ENCODE data around the gene DPH1.
"Not testable (repeated sequence)": the region's sequence is repeated elsewhere in the genome, so short reads cannot be mapped to it uniquely, and the experiment has no call there.

DPH1 gene

DNA sequence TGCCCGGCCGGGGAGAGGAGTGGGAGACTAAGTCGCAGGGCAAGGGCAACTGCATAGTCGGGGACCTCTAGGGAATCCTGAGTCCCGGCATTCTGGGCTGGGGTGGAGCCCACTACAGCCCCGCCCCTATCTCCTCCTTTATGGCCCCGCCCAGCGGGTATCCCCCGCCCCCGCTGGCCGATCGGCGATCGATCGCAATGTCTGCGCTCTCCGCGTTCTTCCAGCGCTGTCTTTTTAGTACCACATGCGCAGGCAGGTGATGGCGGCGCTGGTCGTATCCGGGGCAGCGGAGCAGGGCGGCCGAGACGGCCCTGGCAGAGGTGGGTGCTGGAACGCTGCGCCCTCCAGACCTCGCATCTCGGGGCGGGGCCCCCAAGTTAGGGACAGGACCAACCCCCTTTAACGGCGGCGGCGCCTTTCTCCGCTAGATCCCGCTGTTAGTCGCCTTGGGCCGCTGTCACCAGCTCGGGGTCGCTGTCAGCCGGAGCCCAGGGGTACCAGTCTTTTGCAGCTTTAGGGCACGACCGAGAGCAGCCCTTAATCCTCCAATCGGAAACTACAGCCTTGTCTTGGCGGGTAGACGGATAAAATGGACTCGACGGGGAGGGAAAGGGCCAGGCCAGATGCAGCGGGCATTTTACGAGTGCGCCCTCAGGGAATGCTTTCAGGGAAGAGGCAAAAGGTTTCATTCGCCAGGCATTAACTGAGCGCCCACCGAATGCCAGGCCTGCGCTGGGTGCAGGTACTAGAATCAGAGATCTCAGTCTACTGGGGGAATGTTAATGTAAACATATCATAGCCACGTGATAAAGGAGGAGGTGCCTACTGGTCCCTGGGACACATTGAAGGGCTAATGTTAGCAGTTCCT, at the start of gene DPH1:
Gene DPH1 (plus strand): TSS at position 243 of the 868 bp plus-strand sequence. CDS start 17 bp downstream, at position 260.
- DNase-seq, result peak; percentile 83

DNA sequence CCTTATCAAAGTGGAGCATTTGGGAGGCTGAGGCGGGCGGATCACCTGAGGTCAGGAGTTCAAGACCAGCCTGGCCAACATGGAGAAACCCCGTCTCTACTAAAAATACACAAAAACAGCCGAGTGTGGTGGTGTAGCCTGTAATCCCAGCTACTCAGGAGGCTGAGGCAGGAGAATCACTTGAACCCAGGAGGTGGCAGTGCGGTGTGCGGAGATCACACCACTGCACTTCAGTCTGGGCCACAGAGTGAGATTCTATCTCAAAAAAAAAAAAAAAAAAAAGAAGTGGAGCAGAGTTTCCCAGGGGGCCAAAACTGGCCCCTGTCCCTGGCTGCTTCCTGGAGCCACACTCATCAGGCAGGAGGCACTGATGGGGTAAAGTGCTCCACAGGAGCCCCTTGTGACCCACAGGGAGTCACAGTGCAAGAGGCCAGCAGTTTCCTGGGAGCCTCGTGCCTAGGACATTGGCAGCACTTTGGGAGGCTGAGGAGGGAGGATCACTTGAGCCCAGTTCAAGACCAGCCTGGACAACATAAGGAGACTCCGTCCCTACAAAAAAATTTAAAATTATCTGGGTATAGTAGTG, 49.2 kb upstream of the DPH1 start:
- DNase-seq, result no peak

DNA sequence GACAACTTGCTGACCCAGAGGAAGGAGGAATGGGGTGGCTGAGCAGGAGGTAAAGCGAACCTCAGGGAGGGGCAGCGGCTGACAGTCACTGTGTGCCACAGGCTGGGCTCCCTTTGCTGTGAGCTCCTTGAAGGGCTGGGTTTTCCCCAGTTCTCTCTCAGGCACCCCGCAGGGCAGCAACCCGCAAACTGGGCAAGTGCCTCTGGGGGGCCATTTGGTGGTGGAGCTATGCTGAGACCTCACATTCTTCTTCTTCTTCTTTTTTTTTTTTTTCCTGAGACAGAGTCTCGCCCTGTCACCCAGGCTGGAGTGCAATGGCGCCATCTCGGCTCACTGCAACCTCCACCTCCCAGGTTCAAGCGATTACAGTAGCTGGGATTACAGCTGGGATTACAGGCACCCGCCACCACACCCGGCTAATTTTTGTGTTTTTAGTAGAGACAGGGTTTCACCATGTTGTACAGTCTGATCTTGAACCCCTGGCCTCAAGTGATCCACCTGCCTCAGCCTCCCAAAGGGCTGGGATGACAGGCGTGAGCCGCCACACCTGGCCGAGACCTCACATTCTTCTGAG, 47.1 kb upstream of the DPH1 start:
- DNase-seq, result not testable (repeated sequence)

DNA sequence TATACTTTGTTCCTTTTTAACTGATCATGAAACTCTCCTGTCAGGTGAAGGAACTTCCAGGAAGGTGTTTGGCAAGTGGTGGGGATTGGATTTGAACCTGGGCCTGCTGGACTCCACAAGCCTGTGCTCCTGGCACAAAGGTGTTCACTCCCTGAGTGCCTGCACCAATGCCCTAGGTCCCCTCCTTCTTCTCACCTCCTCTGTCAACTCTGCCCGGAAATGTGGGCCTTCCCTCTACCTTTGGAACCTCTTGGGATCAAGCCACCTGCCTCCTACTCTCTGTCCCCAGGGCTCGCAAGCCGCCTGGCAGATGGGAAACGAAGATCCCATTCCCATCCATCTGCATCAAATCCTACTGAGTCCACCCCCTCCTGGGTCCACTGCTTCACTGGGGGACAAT, 44.9 kb upstream of the DPH1 start:
- DNase-seq, result no peak

DNA sequence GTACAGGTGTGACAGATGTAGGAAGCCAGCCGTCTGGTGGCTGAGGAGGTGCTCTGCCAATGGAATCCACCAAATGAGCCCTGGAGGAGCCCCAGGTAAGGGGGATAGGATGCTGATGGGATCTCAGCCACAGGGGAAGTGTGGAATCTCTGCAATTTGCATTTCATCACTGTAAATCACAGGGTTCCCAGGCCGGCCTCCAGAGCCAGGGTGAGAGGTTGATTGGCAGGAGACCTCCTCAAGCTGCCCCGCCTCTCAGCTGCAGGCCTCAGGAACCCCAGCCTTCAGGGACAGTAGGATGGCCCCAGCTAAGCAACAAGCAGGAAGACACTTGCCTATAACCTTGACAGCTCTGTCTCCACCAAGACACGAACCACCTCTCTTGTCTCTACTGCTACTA, 44.3 kb upstream of the DPH1 start:
- DNase-seq, result no peak

DNA sequence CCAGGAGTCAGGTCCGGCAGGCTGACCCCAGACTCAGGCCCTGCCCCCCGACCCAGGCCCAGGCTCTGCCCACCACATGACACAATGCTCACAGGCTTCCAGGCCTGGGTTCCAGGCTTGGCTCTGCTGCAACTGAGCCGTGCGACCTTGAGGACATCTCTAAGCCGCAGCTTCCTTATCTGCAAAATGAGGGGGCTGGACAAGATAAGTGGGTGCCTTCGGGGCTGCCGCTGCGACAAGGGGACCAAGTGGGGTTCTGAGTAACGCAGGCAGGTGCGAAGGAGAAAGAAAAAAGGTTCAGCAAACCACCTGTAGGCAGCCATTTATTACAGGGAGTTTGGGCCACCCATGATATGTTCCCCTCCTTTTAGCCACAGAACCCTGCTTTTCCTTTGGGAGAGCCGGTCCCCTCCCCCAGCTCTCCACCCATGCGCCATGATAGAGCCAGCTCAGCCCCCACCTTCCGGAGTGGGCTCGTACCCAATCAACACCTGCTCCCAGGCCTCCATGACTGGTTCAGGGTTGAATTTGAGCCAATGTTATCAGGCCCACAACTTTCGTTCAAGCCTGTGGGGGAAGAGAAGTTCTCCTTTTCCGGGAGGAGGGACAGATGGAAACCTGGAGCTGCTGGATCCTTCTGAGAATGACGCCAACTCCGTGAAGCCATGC, 43.0 kb upstream of the DPH1 start:
- DNase-seq, result no peak

DNA sequence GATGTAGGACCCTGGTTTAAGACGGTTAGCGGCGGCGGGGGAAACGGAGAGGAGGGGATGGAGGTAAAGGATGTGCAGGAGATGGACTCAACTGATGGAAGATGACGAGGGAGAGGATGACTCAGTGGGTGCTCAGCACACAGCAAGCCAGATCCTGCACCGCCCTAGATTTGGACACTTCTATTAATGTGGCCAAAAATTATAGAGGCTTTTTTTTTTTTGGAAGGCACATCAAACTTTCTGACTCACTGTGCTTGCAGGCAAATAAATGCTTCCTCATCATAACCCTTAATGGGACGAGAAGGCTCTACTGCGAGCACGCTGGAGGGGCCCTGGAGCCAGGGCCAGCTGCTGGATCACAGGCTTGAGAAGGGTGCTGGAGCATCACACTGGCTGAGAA, 40.8 kb upstream of the DPH1 start:
- DNase-seq, result no peak

DNA sequence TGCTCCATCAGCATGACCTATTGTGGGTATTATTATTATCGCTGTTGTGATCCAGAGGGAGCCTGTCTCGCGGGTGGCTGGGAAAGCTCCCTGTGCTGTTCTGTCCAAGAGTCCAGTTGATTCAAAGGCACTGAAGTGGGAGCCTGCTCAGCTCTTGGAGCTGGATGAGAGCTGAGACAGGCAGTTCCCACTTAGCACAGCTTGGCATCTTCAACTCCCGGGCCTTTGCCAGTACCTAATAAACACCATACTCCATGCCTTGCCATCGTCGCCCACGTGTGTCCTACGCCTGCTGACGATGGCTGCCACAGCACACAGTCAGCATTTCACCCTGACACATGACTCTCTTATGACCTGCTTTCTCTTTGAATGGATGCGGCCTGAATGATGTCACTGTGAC, 37.4 kb upstream of the DPH1 start:
- DNase-seq, result no peak

DNA sequence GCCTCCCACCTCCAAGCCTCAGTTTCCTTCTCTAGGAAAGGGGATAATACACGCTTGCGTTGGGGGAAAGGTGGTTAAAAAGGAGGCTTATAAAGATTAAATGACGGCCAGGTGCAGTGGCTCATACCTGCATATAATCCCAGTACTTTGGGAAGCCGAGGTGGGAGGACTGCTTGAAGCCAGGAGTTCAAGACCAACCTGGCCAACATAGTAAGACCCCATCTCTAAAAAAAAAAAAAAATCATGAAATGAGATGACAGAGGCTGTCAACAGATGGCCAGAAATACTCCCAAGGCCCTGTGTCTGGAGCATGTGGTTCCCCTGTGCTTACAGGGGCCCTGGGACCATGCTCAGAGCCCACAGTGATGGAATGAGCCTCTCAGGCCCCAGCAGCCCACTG, 35.2 kb upstream of the DPH1 start:
- no peak for DNase-seq

DNA sequence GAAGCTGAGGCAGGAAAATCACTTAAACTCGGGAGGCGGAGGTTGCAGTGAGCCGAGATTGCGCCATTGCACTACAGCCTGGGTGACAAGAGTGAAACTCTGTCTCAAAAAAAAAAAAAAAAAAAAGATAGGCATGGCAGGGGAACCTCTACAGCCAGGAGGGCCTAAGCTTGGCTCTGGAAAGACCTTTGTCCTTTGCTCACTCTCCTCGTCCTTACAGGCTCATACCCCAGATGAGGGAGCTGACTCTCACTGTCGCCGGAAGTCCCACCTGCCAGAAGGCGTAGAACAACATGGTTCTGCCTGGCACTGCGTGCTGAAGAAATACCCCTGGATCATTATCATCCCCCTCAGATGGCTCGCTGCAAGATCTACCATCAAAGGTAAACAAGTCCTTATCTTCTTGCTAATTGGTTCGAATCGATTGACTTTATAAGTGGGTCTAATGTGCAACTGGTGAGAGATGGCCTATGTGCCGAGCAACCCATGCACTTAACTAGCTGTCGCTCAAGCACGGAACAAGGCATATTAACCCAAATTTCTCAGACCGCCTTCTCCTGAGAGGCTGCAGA, 34.5 kb upstream of the DPH1 start:
- DNase-seq, result no peak

DNA sequence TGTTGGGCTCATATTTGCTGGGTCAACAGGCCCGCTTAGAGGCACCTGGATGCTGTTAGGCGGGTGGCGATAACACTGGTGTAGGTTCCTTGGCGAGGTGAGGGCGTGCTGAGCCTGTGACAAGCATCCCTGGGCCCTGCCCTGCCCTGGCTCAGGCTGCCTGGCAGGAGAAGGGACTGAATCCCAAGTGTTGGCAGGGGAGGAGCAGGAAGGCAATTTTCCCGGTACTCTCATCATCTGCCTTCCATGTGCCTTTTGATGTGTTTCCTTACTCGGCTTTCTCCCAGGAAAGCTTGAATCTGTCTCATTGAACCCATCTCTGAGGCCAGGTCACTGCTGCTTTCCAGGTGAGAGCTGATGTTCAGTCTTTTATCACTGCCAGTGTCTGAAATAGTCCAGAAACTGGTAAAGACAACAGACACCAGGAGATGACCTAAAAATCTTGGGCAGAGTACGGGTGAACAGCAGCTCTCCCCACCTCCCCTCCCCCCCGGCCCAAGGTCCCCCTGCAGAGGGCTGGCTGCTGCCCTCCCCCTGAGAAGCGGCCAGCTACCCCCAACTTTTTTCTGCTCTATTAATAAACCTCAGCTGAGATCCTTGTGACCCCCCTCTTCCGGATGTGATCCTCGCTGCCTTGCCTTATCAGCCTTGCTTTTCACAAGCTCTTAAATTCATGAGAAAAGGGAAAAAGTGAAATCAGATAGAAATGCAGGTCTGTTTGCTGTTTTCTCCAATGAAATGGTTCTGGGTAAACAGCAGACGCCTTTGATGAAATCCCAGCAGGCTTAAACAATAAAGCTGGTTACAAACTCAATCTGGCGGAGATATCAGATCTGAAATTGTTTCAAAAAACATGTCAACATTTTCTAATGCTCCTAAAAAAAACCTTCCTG, 33.8 kb upstream of the DPH1 start:
- DNase-seq, result no peak

DNA sequence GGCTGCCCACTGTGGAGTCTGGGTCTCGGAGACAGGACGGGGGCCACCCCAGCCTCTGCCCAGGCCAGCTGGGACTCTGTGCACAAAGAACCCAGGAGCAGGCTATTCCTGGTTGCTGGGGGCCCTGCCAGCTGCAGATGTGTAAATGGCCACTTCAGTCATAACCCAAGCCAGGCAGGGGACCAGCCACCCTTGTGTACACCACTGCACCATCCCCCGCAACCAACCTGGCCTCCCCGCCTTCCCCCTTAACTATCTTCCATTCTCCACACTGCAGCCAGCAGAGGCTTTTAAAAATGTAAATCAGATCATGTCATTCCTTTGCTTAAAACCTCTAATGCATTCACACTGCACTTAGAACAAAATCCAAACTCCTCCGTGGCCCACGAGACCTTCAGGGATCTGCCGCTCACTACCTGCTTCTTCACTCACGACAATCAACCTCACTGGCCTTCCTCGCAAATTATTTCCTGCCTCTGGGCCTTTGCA, 33.1 kb upstream of the DPH1 start:
- DNase-seq, result no peak

DNA sequence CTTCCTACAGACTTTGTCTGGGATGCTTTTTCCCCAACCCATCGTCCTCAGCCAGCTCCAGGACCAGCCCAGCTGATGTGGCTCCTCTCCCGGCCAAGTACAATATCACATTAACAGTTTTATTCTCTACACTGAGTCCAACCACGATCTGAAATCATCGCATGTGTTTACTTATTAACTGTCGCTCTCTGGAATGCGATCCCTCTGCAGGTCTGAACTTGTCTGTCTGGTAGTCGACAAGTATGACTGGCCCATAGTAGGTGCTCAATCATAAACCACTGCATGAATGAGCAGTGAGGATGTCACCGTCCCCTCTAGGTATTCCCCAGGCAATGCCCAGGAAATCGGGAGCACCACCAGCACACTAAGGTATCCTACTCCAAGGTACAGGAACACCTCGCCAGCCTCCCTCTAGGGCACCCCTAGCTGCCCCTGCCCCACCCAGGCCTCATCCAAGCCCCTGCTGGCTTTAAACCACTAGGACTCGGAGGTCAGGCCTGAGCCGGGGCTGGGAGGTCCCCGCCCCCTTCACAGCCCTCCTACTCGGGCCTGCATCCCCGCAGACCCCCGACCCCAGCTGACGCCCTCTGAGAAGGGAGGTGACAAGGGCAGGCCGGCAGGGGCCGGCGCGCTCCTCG, 32.5 kb upstream of the DPH1 start:
- DNase-seq, result no peak

DNA sequence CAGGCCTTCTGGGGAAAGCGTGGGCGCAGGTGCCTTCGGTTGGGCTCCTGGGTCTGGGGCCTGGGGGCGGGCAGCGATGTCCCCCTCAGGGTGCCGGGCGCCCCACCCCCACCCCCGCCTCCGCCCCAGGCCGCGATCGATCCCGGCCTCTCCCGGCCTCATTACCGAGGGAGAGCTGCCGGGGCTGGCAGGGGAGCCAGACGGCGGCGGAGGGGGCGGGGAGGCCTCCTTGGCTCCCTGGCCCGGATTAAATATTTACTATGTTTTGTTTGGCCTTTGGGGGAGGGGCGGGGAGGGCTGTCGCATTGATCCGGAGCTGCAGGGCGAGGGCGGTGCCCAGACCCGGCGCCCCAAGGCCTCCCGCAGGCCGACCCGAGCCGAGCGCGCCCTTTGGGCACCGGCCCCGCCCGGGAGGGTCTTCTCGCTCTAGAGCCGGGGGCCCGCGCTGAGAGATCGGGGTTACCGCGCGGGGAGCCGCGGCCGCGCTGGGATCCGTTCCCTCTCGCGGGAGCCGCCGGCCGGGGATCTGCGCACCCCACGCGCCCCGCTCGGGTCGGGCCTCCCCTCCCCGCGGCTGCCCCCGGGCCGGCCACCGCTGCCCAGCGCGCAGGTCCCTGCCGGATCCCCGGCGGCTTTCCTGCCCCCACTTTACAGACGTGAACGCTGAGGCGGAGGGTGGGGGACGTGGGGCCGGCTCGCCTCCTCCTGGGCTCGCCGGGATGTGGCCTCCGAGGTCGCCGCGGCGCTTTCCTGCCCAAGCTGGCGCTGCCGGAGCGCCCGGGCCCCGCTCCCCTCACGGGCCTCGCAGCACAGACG, 31.8 kb upstream of the DPH1 start:
- DNase-seq, result no peak

DNA sequence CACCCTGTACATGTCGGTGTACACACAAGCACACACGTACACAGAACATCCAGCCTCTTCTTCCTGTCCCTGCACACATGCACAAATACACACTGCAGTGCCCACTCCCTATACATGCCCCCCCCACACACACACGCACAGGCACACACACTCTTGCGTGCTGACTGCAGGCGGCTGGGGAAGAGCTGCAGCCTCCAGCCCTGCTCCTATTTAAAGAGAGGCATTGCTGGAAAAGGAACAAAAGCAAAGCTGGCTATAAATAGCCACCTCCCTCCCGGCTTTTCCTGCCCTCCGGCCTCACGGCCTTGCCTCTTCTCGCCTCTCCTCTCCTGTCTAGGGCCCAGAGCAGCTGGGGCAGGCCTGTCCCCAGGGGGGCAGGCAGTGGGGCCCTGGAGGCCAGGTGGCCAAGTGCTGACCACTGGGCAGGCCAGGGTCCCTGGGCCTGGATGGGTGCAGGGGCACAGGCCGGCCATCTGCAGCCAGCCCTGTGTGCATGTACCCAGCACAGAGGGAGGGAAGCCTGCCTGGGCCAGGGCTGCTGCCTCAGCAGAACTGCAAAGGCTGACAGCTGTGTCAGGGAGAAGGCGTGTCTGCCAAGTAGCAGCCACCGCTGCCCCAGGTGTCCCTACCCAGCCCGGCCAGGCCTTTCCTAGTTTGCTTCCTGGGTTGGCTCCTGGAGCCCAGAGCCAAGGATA, 30.2 kb upstream of the DPH1 start:
- no peak for DNase-seq

DNA sequence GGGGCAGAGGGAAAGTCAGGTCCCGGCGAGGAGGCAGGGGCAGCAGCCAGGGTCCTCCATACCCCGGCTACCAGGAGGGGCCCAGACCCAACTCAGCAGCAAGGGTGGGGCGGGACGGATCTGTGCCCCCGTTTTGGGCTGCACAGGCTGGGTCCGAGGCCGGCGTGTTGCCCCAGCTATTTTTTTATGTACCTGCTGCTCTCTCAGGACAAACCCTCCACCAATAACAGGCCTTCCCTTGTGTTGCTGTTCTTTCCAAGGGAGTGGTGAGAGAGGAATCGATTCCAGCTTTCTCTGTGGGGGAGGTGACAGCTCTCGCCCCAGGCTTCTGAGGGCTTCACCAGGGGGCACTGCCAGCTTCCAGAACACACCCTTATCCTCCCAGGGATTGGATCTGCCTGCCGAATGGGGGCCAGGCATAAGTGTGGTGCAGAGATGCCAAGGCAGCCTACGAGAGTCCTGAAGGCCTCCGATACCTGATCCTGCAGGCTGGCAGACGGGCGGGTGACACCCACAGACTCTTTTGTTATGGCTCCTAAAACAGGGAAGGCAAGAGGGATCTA, 27.1 kb upstream of the DPH1 start:
- no peak for DNase-seq

DNA sequence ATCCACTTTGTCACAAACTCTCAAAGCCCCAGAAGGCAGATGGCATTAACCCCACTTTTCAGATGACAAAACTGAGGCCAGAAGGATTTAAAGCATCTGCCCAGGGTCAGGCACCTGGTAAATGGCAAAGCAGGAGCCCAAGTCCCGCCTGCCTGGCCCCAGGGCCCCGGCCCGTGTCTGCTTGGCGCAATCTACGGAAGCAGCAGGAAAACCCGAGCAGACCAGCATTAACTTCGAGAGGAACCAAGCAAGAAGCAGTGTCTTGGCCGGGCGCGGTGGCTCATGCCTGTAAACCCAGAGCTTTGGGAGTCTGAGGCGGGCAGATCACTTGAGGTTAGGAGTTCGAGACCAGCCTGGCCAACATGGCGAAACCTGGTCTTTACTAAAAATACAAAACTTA, 26.4 kb upstream of the DPH1 start:
- no peak for DNase-seq

DNA sequence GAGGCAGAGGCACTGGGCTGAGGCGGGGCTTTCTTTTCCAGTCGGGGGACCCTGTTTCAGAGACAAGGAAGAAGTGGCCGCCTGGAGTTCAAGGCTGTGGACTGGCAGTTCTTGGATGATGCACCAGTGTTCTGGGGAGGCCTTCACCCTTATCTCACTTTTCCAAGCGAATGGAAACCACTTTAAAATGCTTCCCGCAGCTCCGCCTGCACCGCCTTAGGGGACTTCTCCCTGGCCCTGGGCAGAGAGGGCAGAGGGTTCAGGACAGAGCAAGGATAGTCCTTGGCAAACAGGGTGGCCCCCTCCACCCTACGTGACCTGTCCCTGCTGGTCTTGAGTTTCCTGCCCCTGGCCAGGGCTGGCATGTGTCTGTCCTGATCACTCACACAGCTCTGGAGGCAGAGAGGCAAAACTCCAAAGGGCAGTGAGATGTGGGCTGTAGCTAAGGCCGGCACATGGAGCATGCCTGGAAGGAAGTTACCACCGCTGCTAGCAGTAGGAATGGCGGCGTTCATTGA, 25.5 kb upstream of the DPH1 start:
- no peak for DNase-seq

DNA sequence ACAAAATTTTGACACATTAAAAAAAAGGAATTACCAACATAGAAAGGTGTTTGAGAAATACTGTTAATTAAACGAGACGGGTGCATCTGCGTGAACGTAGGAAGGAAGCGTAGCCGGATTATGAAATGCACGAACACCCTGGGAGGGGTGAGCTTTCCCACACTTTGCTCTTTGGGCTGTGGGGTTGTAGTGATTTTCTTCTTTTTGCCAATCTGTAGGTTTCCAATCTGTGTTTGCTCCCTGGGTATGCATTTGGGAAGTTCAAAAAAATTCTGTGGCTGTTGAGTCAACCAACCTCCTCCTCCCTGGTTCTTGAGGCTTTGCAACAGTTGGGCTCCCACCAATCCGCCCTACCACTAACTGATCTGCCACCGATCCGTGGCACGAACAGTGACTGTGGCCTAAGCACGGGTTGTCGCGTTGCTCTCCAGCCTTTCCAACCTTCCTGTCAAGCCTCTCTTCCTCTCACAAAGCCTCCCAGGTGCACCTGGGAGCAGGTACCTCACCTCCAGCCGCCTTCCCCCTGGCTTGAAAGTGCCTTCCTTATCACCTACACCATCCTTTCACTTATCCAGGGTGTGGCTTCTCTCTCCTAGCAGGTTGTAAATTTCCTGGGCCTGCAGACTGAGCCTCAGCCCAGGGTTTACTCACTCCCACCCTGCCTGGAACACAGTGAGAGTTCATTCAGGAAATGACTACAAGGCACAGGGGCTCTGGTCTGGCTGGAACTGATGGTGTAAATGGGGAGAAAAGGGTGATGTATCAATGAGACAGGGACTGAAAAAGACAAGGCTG, 21.4 kb upstream of the DPH1 start:
- no peak for DNase-seq
